ENCODE results near the gene PARD6B. TPM values are rescaled to one million over a fixed set of nuclear protein-coding genes. Genes with fewer than 3 reads are reported as not detected.

Gene PARD6B
- total RNA-seq, 1 experiment from 2014 or later, result 5.9 TPM

GRCh38 chr20:50729901-50730764 lies 1.2 kb upstream of the PARD6B start:
- no peak for DNase-seq (ENCODE audit: low read depth, low spot score)
- in situ Hi-C loops (cut with HindIII; ENCODE audit: low pct_unique_long_range_greater_than_20kb, low sequenced_read_pairs), result no loop called here

DNA sequence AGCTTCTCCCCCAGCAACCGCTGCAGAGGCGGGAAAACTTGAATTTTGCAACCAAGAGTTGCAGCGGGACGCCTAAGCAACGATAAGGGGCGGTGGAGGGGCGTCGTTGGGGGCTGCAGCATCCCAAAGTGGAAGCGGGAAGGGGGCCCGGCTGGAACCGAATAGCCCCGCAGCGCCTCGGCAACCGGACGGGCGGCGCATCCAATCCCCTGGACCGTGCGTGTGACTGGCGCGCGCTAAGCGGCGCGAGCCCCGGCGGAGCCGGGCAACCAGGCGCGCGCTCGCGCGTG lies 670 bp upstream of the PARD6B start:
- in situ Hi-C loops (cut with HindIII; ENCODE audit: low pct_unique_long_range_greater_than_20kb, low sequenced_read_pairs), result no loop called here
- no peak for DNase-seq (ENCODE audit: low read depth, low spot score)

DNA sequence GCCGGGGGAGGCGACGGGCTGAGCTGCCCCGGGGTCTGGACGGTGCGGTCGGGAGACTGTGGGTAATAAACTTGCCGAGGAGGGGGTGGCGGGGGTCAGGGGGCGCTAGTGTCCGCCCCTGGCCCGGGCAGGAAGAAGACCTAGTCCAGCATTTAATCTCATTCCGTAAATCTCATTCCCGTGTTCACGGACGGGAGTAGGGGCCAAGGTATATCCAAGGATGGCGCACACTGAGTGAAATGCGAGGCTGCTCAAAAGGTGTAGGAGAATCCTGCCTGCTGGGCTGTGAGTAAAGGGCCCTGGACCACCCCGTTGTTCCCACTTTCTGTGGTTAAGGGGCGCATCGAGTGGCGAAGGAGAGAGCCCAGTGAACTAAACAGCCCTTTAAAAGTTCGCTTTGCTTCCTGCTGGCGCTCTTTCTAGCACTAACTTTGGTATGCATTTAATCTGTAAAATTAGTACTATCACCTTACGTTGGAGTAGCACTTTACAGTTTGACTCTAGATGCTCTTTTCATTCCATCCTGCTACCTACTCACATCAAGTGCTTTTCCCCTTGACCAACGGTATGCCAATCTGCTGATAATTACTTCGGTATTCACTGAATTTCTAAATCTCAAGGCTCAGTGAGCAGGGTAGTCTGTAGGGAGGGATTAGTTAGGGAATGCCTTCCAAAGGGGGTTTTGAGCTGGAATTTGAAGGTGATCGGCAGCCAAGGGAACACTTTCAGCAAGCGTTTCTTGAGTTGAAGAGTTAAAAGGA lies 730 bp downstream of the PARD6B start:
- in situ Hi-C loops (cut with HindIII; ENCODE audit: low pct_unique_long_range_greater_than_20kb, low sequenced_read_pairs), result no loop called here
- DNase-seq (ENCODE audit: low read depth, low spot score), result no peak

GRCh38 chr20:50733644-50734349 lies 2.4 kb downstream of the PARD6B start:
- in situ Hi-C loops (cut with HindIII; ENCODE audit: low pct_unique_long_range_greater_than_20kb, low sequenced_read_pairs), result no loop called here

DNA sequence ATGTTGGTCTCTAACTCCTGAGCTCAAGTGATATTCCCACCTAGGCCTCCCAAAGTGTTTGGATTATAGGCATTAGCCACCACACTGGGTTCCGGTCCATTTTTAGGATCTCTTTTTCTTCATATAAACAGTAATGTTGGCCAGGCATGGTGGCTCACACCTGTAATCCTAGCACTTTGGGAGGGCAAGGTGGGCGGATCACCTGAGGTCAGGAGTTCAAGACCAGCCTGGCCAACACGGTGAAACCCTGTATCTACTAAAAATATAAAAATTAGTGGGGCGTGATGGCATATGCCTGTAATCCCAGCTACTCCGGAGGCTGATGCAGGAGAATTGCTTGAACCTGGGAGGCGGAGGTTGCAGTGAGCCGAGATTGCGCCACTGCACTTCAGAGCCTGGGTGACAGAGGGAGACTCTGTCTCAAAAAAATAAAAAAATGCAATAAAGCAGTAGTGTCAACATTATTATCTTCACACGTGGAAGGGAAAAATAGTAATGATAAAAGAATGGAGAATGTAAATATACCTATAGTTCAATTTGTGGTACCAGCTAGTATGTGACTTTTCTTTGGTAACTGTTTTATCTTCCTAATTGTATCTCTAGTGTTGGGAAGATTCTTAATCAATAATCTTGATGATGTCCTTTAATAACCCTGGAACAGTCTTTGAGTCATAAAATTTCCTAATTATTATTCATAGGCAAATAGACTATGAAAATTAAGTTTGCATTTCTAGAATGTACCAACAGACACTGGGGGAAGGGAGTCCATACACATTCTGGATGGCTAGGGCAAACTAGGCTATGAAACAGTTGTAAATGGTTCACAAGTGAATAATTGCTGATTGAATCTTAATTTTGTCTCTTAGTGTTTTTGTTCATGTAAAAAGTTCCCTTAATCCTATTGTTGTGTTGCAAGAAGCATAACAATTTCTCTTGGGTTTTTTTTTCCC lies 3.6 kb downstream of the PARD6B start:
- in situ Hi-C loops (cut with HindIII; ENCODE audit: low pct_unique_long_range_greater_than_20kb, low sequenced_read_pairs), result no loop called here
- DNase-seq (ENCODE audit: low read depth, low spot score), result no peak

More at GRCh38 chr20:50733644-50734349, 2.4 kb downstream of the PARD6B start:
- DNase-seq (ENCODE audit: low read depth, low spot score), result no peak

DNA sequence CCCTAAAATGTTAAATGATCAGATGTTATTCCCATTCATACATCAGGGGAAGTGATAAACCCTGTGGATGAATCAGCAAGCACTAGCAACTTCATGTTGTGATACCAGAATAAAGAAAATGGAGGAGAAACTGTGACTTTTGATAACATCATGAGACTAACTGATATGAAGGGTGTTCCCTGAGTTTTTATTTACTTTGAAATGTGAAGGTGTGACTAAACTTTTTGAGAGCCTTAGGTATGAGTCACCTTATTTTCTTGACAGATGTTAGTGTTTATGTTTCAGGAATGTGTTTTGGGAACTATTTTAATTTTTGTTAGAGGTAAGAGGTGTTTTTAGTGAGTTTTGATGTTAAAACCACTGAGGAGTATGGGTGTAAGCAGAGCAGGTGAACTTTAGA lies 4.4 kb downstream of the PARD6B start:
- no peak for DNase-seq (ENCODE audit: low read depth, low spot score)
- in situ Hi-C loops (cut with HindIII; ENCODE audit: low pct_unique_long_range_greater_than_20kb, low sequenced_read_pairs), result no loop called here

DNA sequence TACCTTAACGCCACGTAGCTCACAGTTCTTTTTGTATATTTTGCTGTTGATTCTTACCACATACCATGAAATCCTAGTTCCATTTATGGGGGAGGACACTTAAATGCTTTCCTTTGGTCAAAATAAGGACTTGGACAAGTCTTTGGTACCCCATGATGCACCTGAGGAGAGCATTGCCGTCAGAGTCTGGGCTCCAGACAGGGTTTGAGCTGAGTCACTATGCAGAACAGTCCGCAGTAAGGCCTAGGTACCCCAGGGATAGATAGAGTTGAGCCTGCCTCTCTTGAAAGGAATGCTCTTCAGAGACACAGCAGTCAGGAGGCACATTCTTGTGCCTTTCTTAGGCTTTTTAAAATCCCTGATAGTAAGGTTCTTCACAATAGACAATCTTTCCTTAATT lies 6.0 kb downstream of the PARD6B start:
- in situ Hi-C loops (cut with HindIII; ENCODE audit: low pct_unique_long_range_greater_than_20kb, low sequenced_read_pairs), result no loop called here
- DNase-seq (ENCODE audit: low read depth, low spot score), result no peak

GRCh38 chr20:50743087-50743486 lies 11.7 kb downstream of the PARD6B start:
- in situ Hi-C loops (cut with HindIII; ENCODE audit: low pct_unique_long_range_greater_than_20kb, low sequenced_read_pairs), result no loop called here
- no peak for DNase-seq (ENCODE audit: low read depth, low spot score)

DNA sequence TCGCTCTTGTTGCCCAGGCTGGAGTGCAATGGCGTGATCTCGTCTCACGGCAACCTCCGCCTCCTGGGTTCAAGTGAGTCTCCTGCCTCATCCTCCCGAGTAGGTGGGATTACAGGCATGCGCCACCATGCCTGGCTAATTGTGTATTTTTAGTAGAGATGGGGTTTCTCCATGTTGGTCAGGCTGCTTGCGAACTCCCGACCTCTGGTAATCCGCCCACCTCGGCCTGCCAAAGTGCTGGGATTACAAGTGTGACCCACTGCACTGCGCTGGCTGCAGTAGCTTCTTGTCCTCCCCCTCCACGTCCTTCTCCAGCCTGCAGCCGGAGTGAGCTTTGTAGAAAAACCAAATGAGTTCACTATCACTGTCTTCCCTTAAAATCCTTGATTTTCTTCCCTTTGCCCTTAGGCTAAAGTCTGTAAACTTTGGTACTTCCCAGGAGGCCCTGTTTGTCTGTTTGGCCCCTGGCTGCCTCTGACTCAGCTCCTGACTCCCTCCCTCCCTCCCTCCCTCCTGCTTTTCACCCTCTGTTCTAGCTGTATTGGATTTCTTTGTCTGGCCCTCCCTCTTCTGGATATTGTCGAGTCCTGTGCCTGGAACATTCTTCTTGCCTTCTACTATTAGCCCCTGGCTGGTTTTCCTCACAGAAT lies 12.9 kb downstream of the PARD6B start:
- DNase-seq (ENCODE audit: low read depth, low spot score), result peak; percentile 86
- in situ Hi-C loops (cut with HindIII; ENCODE audit: low pct_unique_long_range_greater_than_20kb, low sequenced_read_pairs), result no loop called here

GRCh38 chr20:50745634-50746137 lies 14.3 kb downstream of the PARD6B start:
- no peak for DNase-seq (ENCODE audit: low read depth, low spot score)
- in situ Hi-C loops (cut with HindIII; ENCODE audit: low pct_unique_long_range_greater_than_20kb, low sequenced_read_pairs), result no loop called here

GRCh38 chr20:50746138-50746940 lies 15.0 kb downstream of the PARD6B start:
- peak; percentile 66 for DNase-seq (ENCODE audit: low read depth, low spot score)

DNA sequence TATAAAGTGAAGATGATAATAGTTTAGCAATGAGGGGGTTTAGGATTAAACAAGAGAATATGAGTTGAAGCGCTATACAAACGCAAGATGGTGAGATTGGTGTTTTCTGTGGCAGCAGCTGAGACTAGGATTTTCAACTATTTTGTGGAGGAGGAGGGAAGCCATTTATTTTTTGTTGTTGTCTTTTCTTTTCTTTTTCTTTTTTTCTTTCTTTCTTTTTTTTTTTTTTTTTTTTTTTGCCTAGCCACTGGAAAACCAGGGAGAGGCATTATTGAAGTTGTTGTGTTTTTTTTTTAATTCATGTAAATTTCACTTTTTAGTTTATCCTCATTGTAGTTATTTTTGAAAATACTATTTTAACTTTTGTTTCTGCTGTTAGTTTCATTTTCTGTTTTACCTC lies 15.9 kb downstream of the PARD6B start:
- DNase-seq (ENCODE audit: low read depth, low spot score), result no peak
- in situ Hi-C loops (cut with HindIII; ENCODE audit: low pct_unique_long_range_greater_than_20kb, low sequenced_read_pairs), result no loop called here

More at GRCh38 chr20:50746138-50746940, 15.0 kb downstream of the PARD6B start:
- in situ Hi-C loops (cut with HindIII; ENCODE audit: low pct_unique_long_range_greater_than_20kb, low sequenced_read_pairs), result no loop called here

DNA sequence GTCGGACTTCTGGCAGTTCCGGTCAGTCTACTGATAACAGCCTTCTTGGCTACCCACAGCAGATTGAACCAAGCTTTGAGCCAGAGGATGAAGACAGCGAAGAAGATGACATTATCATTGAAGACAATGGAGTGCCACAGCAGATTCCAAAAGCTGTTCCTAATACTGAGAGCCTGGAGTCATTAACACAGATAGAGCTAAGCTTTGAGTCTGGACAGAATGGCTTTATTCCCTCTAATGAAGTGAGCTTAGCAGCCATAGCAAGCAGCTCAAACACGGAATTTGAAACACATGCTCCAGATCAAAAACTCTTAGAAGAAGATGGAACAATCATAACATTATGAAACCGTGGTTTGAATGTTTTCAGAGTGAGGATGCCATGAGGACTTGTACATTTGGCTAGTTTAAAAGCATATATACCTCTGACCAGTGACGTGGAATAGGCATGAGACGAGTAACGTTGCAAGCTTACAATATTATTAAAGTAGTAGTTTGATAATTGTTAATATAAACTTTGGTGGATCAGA lies 18.8 kb downstream of the PARD6B start:
- no peak for DNase-seq (ENCODE audit: low read depth, low spot score)
- in situ Hi-C loops (cut with HindIII; ENCODE audit: low pct_unique_long_range_greater_than_20kb, low sequenced_read_pairs), result no loop called here

DNA sequence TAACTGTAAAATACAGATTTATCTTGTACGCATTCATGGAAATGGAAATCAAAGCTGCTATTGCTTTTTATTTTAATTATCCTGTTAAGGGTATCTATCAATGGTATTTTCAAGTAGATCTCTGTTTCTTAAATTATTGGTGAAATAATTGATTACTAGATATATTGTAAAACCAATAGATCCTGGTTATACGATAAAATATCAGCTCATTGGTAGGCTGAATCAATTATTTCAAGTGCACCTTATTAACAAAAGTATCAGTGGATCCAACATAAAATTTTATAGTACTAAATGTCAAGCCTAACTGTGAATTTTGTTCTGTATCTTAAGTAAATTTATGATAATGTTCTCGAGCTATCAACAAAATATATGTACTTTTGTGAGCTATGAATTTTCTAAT lies 21.8 kb downstream of the PARD6B start:
- DNase-seq (ENCODE audit: low read depth, low spot score), result no peak
- in situ Hi-C loops (cut with HindIII; ENCODE audit: low pct_unique_long_range_greater_than_20kb, low sequenced_read_pairs), result no loop called here

DNA sequence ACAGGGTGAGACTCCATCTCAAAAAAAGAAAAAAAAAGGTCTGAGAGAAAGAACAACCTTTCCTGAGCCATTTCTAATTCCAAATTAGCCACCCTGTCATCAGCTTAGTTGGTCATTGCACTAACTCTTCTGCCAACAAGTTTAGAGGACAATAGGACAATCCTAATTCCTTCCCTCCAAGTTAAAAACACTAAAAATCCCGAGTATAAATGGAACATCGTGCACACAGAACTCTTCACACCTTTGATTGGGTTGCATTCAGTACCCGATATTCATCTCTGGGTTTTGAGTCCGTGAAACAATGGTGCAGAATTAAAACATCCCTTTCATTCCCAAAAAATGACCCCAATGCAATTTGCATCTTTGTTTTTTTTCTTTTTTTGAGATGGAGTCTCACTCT lies 23.0 kb downstream of the PARD6B start:
- in situ Hi-C loops (cut with HindIII; ENCODE audit: low pct_unique_long_range_greater_than_20kb, low sequenced_read_pairs), result no loop called here
- no peak for DNase-seq (ENCODE audit: low read depth, low spot score)

DNA sequence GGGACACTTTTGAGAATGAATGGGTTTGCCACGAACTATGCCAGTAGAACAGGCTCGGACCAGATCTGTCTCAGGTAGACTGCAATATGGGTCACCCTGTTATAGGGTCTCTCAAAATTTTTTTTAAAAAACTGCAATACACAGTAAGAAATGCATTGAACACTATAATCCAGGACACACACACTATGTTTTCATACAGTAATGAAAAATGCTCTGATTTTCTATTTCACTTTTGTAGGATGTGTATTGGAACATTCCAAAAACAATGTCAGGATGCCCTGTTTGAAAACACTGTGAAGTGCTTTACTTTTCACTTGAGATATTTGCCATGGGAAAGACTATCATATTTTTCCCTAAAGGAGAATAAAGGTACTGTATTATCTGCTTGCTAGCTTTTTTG lies 25.1 kb downstream of the PARD6B start:
- in situ Hi-C loops (cut with HindIII; ENCODE audit: low pct_unique_long_range_greater_than_20kb, low sequenced_read_pairs), result no loop called here
- DNase-seq (ENCODE audit: low read depth, low spot score), result no peak
